ENCODE measurements around the gene SRF.
"Not testable (repeated sequence)": the region's sequence is repeated elsewhere in the genome, so short reads cannot be mapped to it uniquely, and the experiment has no call there.

SRF gene

GRCh38 chr6:43170931-43171706, at the start of gene SRF:
Gene SRF, plus strand, starts transcription at chr6:43171269. Its CDS starts 388 bp downstream, at chr6:43171657.
- peak; percentile 96 to 98 for DNase-seq (ENCODE audit: low read depth in 1 of 2, low spot score in 1 of 2)

DNA sequence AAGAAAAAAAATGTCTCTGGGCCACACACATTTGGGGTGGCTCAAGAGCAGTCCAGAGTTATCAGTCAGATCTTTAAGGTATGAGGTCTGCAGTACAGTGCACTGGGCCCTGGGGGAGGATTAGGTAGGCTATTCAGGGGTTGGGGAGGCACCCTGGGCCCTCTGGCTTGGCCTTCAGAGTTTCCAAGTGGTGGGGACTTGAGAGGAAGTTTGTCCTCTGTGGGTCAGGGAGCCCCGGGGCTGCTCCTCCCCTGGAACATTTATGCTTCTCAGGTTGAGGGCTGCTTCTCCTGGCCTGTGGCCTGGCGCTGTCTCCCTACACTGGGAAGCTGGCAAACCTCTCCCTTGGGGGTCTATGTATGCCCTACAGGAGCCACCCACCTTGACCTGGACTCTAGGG, 48.9 kb upstream of the SRF start:
- no peak for DNase-seq (ENCODE audit: low read depth in 1 of 2, low spot score in 1 of 2)

DNA sequence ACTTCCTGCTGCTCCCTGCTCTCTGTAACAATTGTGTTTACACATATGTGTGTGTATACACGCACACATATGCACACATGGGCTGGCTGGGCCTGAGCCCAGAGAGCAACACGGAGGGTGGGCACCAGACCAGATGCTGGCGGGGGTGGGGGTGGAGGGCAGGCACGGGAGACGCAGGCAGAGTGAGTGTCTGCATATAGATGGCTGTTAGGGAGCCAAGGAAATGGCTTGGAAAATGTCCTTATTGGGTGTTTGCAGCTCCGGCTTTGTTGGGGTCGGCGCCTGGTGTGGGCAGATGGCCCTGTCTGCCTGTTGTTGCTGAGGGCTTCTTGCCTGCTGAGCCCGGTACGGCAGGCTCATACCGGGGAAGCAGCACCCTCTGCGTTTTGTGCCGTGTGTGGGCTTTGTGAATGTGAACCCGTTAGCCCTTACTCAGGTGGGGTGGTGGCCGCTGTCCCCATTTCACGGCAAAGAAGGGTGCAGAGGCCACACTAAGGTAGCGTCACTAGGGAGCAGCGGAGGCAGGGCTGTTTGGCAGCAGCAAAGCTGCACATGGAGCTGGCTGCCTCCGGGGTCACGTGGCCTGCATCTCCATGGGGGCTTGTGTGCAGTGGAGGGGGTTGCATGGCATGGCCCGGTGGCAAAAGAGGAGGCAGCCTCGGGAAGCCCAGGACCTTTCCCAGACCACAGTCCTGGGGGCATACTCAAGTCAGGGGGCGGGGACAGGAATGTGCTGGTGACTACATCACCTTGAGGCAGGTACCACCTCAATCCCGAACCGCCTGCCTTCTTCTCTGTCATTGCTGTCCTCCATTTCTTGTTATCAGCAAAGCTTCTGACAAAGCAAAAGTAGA, 47.4 kb upstream of the SRF start:
- no peak for DNase-seq (ENCODE audit: low read depth in 1 of 2, low spot score in 1 of 2)

- no peak for DNase-seq (ENCODE audit: low read depth in 1 of 2, low spot score in 1 of 2)
Measured at GRCh38 chr6:43124481-43124880, 46.6 kb upstream of the SRF start.

GRCh38 chr6:43125119-43125518, 46.0 kb upstream of the SRF start:
- no peak for DNase-seq (ENCODE audit: low read depth in 1 of 2, low spot score in 1 of 2)

DNA sequence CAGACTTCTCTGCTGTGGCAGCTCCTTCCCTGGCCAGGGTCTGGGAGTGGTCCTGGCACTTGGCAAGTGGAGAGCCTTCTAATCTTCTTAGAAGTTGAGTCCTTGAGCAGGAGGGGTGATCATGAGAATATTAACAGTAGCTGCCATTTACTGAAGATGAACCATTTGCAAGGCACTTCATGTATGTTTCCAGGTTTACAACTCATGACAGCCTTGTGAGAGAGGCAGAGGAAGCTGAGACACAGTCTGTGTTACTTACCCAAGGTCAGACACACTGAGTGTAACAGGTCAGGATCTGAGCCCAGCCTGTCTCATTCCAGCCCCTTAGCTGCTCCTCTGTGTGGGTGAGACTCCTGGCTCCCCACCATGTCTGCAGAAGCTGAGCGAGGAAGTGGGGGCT, 45.5 kb upstream of the SRF start:
- no peak for DNase-seq (ENCODE audit: low read depth in 1 of 2, low spot score in 1 of 2)

- no peak for DNase-seq (ENCODE audit: low read depth in 1 of 2, low spot score in 1 of 2)
Measured at GRCh38 chr6:43127180-43127579, 43.9 kb upstream of the SRF start.

GRCh38 chr6:43127877-43128276, 43.2 kb upstream of the SRF start:
- DNase-seq (ENCODE audit: low read depth in 1 of 2, low spot score in 1 of 2), result no peak

DNA sequence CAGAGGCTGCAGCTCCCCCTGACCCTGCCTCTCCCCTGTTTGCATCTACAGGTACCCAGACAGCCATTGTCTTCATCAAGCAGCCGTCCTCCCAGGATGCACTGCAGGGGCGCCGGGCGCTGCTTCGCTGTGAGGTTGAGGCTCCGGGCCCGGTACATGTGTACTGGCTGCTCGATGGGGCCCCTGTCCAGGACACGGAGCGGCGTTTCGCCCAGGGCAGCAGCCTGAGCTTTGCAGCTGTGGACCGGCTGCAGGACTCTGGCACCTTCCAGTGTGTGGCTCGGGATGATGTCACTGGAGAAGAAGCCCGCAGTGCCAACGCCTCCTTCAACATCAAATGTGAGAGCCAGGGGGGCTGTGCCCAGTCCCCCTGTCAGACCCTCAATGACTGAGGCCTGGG, 42.1 kb upstream of the SRF start:
- DNase-seq (ENCODE audit: low read depth in 1 of 2, low spot score in 1 of 2), result no peak

GRCh38 chr6:43129434-43130194, 41.5 kb upstream of the SRF start:
- DNase-seq (ENCODE audit: low read depth in 1 of 2, low spot score in 1 of 2), result no peak

- no peak for DNase-seq (ENCODE audit: low read depth in 1 of 2, low spot score in 1 of 2)
Measured at GRCh38 chr6:43130429-43130828, 40.6 kb upstream of the SRF start.

GRCh38 chr6:43131379-43131778, 39.7 kb upstream of the SRF start:
- not testable (repeated sequence) for DNase-seq (ENCODE audit: low read depth in 1 of 2, low spot score in 1 of 2)

DNA sequence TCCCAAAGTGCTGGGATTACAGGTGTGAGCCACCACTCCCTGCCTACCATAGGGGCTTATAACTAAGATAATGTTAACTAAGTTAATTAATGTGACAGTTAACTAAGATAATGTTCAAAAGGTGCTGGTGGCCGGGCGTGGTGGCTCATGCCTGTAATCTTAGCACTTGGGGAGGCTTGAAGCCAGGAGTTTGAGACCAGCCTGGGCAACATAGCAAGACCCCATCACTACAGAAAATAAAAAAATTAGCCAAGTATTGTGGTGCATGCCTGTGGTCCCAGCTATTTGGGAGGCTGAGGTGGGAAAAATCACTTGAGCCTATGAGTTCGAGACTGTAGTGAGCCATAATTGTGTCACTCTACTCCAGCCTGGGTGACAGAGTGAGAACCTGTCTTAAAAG, 32.8 kb upstream of the SRF start:
- no peak for DNase-seq (ENCODE audit: low read depth in 1 of 2, low spot score in 1 of 2)

DNA sequence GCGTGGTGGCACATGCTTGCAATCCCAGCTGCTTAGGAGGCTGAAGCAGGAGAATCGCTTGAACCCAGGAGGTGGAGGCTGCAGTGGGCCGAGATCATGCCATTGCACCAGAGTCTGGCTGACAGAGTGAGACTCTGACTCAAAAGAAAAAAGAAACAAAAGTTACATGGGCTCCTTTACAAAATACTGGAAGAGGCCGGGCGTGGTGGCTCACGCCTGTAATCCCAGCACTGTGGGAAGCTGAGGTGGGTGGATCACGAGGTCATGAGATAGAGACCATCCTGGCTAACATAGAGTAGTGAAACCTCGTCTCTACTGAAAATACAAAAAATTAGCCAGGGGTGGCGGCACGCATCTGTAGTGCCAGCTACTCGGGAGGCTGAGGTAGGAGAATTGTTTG, 31.1 kb upstream of the SRF start:
- DNase-seq (ENCODE audit: low read depth in 1 of 2, low spot score in 1 of 2), result not testable (repeated sequence)

DNA sequence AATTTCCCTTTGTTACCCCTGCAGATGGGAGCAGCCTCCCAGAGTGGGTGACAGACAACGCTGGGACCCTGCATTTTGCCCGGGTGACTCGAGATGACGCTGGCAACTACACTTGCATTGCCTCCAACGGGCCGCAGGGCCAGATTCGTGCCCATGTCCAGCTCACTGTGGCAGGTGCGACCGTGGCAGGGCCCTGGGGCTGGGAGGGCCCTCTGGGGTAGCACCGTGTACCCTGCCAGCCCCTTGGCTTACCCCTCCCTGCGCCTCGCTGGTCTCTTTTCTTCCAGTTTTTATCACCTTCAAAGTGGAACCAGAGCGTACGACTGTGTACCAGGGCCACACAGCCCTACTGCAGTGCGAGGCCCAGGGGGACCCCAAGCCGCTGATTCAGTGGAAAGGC, 29.4 kb upstream of the SRF start:
- no peak for DNase-seq (ENCODE audit: low read depth in 1 of 2, low spot score in 1 of 2)

DNA sequence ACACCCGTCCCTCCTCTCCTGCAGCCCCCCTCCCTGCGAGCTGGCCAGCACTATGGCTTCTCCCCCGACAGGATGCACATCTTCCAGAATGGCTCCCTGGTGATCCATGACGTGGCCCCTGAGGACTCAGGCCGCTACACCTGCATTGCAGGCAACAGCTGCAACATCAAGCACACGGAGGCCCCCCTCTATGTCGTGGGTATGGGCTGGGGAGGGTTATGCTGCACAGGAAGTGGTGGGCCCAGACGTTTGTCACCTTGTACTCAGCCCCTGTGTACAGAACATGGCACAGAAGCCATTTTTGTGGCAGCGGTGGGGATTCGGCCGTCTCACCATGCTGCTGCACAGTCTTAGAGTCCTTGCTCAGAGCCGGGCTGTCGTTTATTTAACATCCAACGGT, 29.0 kb upstream of the SRF start:
- DNase-seq (ENCODE audit: low read depth in 1 of 2, low spot score in 1 of 2), result no peak

DNA sequence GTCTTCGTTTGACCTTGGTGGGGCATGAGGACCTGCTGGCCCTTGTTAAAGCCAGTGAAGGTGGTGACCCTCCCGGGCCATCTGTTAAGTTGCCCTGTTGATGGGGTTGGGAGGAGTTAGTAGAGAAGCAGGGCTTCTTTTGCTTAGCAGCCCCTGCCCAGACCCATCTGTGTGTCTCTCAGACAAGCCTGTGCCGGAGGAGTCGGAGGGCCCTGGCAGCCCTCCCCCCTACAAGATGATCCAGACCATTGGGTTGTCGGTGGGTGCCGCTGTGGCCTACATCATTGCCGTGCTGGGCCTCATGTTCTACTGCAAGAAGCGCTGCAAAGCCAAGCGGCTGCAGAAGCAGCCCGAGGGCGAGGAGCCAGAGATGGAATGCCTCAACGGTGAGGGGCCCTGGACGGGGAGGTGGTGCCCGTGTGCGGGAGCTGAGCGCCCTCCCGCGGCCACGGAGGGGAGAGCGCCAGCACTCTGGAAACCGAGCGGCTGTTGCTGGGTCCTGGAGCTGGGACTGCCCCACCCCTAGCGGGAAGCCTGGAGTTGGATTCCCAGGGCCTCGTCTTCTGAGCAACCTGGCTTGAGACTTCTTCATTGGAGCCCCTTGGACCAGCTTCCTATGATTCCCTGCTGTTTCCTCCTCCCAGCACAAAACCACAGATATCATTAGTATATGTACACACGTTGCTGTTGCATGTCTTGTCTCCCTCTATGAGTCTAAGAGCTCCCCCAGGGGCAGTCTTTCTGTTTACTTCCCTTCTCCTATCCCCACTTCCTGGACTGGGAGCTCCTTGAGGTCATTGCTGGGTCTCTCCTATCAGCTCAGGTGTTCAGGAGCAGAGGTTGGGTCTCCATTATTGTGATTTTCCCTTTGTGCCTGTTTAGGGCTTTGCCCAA, 27.6 kb upstream of the SRF start:
- DNase-seq (ENCODE audit: low read depth in 1 of 2, low spot score in 1 of 2), result peak; percentile 51 to 67

- DNase-seq (ENCODE audit: low read depth in 1 of 2, low spot score in 1 of 2), result no peak
Measured at GRCh38 chr6:43144879-43145278, 26.2 kb upstream of the SRF start.

GRCh38 chr6:43146261-43146660, 24.8 kb upstream of the SRF start:
- no peak for DNase-seq (ENCODE audit: low read depth in 1 of 2, low spot score in 1 of 2)

All from stimulated activated CD4-positive, alpha-beta T cell treated with anti-CD3 and anti-CD28 coated beads, Interleukin-15, amount 100 ng/mL, for 1 hour (primary cell).